NCI-H187 treated with DMSO at 0.1 percent for 48 hours (cell line): ENCODE measurements around the gene GSG1L.

Source experiments
- DNase-seq: peaks from one replicate; lab custom pipeline; 2025; lab: John Stamatoyannopoulos, UW

Gene GSG1L

DNA sequence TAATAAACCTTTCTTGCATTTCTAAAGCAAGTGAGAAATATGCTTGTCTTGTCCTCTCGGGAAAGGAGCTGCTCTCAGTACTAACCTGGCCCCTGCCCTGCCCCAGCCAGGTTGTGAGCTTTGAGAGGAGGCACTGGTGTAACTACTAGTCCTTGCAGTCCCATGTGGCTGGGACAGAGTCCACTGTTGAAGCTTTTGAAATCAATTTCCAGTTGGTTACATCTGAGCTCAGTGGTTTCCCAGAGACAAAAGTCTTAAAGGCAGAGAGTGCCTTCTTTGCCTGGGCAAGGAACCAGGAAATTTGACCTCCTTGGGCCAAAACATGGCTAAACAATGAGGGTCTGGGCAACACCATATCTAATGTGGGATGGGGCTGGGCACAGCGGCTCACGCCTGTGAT is 48.7 kb downstream of the GSG1L start:
- no peak for DNase-seq

DNA sequence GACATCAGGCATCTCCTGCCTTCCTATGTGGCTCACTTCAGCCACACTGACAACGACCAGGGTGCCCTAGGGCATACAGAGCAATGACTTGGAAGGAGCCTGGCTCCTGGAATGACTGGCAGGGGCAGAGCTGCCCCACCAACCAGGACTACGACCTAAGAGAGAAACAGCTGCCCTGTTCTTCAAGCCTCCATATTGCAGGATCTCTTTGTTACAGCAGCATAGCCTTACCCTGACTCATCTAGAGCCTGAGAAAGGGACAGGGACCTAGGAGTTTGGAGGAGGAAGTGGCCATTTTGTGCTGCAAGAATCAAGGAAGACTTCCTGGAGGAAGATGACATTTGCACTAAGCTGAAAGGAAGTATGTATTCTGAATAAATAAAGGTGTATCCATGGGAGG is 49.6 kb downstream of the GSG1L start:
- DNase-seq, result no peak

DNA sequence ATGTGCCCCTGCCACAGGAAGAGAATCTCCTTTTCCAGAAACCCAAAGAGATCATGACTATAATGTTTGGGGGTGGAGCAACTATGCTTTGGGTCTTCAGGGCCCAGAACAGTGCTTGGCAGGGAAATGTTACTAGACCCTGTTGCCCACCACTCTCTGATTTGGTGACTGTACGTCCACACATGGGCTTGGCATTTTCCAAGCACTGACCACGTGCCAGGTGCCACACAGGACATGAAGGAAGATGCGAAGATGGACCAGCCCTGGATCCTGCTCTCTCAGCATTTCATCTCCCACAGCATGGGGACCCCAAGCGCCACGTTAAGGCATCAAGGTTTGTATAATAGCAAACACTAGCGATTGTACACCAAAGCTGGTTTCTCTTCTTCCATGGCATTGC is 50.1 kb downstream of the GSG1L start:
- DNase-seq, result no peak

DNA sequence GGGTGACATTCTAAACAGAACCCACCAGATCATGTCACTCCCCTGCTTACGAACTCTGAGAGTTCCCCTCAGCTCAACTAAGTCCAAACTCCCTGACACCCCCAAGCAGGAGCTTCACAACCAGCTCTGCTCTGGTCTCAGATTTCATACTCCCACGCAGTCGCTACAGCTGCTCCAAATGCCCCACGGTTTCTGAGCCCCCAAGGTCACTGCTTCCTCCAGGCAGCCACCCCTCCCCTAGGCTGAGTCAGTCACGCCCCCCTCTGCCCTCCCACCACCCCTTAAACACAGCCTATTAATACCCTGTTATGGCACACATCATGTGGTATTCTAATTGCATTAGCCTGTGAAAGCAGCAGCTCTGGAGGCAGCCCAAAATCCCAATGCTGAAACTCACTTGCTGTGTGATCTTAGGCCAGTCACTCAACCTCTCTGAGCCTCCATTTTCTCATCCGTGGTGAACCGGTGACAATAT is 51.5 kb downstream of the GSG1L start:
- no peak for DNase-seq

DNA sequence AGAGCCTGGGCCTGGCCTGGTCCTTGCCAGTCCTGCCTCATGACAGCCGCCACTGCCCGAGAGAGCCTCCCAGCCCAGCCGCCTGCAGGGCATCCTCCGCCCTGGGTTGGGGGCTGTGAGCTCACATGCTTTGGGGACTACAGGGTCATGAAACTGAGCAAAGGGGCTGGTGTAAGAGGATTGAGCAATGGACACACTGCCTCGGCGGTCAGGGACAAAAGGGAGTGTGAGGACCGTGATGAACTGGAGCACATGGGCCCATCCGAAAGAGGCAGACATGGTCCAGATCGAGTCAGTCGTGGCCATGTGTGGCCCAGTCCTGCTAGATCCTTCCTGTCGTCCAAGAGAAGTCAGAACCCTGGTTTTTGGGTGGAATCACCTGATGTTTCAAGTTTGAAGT is 52.3 kb downstream of the GSG1L start:
- no peak for DNase-seq

DNA sequence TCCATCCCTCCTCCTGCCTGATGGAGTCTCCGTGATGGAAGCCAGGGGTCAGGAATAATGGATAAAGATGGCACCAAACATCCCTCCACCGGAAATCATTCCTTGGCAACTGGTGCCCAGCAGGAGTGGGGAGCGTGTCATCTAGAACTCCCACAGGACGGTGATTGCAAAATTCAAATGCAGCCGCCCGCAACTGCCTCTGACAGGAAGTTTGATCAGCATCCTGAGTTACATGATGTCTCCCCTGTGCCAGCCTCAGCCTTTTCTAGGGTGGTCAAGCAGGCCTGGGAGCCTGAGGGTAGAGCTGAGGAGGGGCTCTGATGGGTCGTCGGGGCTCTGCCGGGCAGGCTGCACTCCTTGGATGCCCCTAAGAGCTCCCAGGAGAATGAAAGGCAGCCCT is 52.8 kb downstream of the GSG1L start:
- DNase-seq, result no peak

DNA sequence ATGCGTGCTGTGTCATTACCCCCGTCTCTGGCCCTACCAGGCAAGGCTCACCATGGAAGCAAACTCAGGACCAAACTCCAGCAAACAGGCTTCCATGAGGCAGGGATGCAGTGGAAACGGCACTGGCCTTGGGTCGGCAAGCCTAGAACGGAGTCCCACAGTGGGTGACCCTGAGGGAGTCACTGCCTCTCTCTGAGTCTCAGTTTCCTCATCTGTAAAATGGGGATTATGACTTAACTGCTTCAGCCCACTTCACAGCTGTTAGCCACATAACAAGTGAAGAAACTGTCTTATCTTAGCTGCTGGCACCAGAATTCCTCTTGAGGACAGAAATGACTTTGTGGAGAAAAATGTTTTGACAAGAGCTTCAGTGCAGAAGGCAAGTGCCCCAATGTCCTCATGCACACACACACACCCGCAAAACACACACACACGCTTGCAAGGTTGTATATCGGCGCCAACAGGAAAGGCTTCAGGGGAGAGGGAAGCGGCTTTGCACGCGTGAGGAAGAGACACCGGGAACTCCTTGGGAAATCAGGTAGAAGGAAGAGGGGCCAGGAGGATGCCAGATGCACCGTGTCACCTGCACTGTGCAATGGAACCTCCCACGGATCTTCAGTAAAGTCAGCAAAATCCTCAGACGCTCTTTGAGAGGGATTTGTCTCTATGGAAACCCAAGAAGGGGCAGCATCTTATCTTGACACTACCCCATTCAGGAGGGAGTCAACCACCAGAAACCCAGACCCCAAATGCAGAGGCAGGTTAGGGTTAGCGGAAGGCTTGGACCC is 53.7 kb downstream of the GSG1L start:
- no peak for DNase-seq

DNA sequence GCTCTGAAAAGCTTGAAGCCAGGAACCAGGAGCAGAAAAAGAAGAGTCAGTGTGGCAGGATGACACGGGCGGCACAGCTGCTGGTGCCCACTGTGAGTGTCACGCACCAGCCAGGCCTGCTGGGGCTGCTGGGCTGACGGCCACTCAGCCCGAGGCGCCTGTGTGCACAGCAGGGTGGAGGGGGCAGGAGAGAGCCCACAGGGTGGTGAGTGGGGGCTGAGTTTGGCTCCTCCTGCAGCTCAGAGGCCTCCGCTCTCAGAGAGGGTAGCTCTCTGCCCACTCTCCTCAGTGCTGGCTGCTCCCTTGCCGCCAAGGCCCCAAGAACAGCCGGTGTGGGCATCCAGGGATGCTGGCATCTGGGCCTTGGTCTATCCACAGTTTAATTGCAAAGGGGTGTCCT is 59.6 kb downstream of the GSG1L start:
- no peak for DNase-seq

DNA sequence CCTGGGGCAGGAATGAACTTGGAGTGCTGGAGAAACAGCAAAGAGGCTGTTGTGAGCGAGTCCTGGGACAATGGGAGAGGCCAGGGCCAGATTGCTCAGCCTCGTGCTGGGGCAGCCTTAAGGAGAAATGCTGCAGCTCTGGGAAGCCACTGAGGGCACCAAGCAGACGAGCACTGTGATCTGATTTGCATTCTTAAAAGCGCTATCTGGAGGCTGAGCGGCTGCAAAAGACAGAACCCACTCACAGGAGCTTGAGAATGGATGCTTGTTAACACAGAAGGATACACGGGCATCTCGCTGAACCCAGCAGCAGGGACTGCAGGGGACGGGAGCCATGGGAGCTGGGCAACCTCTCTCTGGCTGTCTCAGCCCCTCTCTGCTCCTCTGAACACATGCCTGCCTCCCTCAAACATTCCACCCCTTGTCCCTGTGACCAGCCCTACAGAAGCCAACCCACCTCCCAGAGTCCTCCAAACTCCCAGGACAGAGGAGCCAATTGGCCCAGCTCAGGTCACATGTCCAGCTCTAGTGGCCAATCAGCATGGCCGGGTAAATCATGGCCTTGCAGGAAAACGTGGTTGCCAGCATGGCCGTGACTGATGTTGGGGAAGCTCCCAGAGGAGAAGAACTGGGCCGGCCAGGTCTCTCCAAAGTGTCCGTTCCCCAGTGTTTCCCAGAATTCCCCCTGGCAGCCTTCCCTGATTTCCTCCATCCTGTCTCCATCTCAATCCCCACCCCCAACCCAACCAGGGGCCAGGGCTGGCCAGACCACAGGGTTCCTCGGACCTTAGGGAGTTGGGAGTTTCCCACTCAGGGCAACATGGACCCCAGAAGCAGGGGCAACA is 60.3 kb downstream of the GSG1L start:
- no peak for DNase-seq

DNA sequence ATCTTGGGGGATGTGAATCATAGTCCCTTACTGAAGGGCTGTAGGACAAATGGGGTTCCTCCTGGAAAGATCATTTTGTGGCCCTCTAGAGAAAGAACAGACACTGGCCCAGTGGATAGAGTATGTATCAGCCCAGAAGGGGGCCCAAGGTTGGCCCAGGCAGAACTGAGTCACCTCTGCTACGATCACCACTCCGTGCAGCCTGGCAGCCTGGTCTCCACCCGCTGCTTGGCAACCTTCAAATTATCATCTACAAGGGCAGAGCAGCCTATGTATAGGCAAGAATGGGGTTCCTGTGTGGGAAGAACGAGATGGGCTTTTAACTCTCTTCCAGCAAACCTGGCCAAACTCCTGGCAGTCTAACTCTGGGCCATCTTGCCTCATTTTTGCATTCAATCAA is 61.9 kb downstream of the GSG1L start:
- DNase-seq, result no peak

DNA sequence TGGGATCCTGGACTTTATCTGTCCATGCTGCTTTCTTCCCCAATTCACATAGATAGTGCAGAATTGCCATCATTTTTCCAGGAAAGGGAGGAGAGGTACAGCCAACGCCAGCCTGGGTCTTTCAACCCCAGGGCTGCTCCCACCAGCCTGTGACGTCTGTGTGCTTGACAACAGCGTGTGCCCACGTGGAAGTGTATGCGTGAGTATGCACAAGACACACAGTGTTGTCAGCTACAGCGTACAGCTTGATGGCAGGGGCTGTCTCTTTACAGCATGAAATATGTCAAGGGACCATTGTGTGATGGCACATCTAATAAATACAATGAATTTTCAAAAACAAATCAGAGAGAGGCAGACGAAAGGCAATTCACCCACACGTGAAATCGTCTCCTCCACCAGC is 62.3 kb downstream of the GSG1L start:
- DNase-seq, result no peak

DNA sequence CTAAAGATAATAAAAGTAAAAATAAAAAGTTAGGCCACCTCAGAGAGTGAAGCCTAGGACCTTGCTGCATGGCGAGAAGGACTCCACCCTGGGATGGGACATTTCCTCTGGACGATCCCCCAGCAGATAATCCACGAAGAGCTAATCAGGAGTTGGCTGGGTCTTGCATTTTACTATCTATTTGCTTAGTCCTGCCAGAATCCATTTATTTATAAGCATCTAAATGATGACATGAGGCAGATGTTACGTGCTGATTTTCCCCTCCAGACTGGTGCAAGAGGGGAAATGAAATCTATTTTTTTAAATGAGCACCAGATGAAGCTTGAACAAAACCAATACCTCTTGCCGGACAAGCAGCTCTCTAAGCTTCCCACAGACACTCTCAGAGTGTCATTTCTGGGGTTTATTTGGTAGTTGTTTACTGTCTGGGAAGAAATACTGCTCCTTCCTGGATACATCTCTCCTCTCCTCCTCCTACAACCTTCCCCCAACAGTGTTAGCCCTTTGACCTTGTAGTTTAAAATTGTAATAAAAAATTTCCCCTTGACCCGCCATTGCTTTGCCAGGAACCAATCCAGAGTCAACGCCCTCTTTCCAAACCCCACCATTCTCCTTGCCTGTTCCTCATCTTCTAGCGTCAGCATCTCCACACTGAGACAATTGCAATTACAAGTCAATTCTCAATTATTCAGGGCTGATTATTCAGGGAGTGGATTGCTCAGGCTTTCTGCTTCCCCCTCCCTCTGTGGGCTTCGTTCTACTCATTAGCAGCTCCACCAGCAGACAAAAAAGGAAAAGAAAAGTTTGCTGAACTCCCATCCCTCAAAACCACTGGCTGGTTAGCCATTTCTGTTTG is 63.0 kb downstream of the GSG1L start:
- DNase-seq, result no peak

DNA sequence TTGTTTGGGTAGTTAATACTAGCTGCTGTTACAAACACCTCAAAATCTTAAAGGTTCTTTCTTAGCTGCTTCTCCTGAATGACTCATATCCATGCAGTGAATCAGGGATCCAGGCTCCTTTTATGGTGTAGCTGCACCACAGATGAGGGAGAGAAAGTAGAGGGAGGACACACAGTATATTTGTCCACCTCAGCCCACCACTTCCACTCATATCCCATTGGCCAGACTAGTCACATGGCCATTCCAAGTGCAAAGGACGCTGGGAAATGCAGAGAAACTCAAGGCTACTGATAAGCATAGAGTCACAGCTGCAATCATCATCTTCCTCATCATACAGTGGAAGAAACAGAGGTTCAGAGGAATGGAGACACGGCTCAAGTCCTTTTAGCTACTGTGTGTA is 63.8 kb downstream of the GSG1L start:
- DNase-seq, result no peak

DNA sequence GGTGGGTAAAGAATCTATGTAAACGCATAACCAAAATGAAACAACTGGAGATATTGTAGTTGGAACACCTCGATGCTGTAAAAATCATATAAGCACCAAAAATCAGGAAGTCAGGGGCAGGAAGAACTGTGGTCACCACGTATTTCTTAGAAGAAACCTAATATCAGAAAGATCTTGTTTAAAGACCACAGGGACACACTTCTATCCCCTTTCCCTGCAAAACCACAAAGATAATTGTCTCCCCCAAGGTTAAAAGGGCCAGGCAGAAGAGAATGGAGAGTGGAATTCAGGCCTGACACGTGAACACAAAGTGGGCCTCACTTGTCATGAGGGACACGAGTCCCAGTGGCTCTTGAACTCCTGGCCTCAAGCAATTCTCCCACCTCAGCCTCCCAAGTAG is 68.1 kb downstream of the GSG1L start:
- no peak for DNase-seq

DNA sequence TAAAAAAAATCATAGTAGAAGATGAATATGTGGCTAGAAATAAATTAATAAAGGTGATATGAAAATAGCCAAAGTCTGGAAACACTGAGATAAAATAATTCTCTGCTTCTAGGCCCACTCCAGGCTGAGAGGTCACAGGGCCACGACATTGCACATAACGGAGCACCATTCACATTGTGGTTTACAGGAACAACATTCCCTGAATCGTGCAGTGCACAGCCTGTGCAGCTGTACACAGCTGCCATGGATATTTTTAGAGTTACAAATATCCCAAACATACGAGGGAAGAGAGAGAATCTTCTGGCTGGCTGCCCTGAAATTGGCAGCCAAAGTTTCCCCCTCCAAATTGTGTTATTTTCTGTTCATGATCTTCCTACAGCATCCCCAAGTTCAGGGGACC is 68.8 kb downstream of the GSG1L start:
- DNase-seq, result no peak

DNA sequence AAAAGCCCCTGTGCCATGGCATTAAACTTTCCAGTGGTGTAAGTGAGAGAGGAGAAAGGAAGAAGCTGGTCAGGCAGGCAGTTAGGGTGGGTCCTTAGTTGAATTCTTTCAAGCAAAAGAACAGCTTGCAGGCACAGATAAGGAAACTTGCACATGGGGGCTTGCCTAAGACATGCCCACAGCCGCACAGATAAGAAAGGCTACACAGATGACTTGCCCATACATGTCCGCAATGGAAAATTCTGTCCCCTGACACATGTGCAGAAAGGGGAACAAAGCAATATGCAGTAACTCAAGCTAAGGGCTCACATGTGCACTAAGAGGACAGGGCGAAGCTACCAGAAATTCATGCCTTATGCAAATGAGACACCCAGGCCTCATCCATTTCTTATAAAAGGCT is 69.9 kb downstream of the GSG1L start:
- no peak for DNase-seq

DNA sequence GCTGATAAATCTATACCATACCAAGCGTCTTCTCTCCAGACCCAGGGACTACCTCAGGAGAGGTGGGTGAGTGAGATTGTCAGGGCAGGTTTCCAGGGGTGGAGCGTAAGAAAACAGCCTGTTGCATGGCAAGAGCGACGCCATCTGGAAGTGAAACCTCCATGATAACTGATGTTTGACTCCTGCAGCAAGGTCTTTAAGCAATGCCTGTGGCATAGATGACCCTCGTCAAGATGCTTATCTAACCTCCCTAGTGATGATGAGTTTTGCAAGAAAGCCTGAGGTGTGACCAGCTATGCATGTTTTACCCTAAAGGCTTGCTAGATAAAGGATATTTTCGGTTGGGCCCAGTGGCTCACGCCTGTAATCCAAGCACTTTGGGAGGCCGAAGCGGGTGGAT is 71.6 kb downstream of the GSG1L start:
- DNase-seq, result no peak

DNA sequence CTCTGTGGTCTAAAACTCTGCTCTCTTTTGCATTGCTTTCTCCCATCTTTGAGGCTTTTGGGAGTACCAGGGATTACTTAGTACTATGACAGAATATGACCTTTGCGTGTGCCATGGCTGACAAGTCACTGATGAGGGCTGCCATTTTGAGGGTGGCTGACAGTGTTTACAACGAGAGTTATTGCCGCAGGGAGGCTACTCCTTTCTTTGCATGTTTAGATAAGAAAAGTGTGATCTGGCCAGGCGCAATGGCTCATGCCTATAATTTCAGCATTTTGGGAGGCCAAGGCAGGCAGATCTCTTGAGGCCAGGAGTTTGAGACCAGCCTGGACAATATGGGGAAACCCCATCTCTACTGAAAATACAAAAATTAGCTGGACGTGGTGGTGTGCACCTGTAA is 77.5 kb downstream of the GSG1L start:
- no peak for DNase-seq

DNA sequence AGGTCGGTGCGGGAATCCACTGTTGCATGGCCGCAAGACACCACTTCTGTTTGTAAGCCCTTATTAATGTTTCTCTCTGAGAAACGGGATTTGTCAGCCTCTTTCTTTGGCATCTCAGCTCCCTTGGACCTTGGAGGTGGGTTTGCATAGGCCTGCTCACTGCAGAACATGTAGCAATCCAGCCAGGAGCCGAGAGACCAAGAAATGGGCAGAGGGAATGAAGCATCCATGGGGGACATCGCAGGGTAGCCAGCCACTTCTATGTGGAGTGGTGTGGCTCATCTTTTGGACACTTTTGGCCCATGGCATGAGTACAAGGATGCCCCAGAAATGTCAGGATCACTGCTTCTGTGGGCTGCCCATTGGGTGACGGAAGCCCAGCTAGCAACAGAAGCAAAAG is 79.4 kb downstream of the GSG1L start:
- DNase-seq, result no peak

DNA sequence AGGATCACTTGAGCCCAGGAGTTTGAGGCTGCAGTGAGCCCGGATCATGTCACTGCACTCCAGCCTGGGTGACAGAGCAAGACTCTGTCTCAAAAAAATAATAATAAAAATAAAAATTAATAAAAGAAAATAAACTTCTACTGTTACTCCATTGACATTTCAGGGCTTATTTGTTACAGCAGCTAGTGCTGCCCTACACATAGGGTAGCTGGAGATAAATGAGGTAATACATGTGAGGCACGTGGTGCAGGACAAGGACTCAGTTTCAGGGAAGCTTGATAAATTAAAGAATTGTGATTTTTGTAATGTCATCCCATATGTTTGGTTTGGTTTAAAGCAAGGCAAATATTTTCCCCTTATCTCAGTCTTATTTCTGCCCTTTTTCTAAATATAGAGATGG is 80.3 kb downstream of the GSG1L start:
- no peak for DNase-seq

DNA sequence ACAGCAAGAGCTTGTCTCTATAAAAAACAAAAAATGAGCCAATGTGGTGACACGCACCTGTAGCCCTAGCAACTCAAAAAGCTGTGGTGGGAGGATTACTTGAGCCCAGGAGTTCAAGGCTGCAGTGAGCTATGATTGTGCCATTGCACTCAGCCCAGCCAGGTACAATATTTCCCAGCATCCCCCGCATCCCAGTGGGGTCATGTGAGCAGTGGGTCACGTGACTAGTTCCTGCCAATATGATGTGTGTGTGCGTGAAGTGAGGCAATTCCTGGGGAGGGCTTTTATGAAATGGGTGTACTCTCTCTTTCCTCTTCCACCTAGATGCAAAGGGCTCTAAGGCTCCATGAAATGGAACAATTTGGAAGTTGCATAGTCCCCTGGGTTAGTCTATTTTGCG is 81.3 kb downstream of the GSG1L start:
- no peak for DNase-seq

DNA sequence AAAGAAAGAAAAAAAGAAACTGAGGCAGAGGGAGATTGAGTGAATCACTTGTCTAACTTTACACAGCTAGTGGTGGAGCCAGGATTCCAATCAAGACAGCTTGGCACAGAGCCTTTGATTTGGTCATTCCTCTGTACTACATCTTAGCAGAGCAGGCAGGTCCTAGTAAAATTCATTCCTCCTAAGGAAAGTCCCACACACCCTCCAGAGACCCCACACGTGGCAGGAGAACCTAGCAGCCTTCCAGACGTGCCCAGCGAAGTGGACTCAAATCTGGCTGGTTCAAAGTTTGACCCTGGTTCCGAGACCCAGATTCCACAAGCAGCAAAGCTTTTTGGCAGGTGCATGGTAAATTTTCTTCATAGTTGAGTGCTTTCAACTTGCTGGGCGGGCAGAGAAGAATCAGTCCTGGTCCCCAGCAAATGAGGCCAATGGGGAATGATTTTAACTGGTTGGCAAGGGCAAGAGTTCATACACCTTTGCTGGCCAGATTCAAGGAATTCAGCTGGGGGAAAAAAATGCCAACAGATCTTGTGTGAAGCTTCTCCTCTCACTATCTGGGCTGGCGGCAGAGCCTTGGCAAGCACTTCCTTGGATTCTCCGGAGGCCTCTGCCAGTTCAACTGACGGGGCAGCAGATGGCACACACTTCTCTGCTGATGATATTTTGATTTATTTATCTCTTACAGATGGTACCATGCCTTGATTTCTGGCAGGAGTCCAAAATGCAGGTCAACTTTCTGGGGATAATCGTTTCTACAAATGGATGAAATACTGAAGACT is 82.4 kb downstream of the GSG1L start:
- DNase-seq, result no peak
